Diencephalon (tissue), 1 donor: ENCODE data around the gene C1orf198. TPM values are rescaled to one million over a fixed set of nuclear protein-coding genes. Genes with fewer than 3 reads are reported as not detected.

Experiments used
- small RNA-seq: library from RNA; depleted of rRNA; stranded (forward); fragments of <200 nt; gene quantifications from one replicate; pipeline ENCODE3, GENCODE V24; 2014
- total RNA-seq: library from RNA; depleted of rRNA; stranded (reverse); fragments of >200 nt; gene quantifications from one replicate; pipeline ENCODE4 v1.2.3, GENCODE V29; 2014

C1orf198 gene
- total RNA-seq = 21.0 TPM

GRCh38 chr1:230867903-230868735 lies at the start of gene C1orf198:
Gene C1orf198 (minus strand): TSS chr1:230868521. CDS start chr1:230868512, 9 bp downstream.

Small RNAs within 50 kb of the gene (small RNA-seq; reads per million reads assigned to genes)
- gene RN7SL837P (not detected), gene RNA5SP79 (not detected)

Other genes starting within 250 kb of the C1orf198 start
- gene COG2, start 226.0 kb downstream of the C1orf198 start, total RNA-seq = 23.1 TPM
- 42.4 TPM for gene AGT, start 154.4 kb downstream of the C1orf198 start, total RNA-seq
- gene CAPN9, start 121.1 kb downstream of the C1orf198 start, total RNA-seq = not detected
- gene TTC13, start 110.3 kb upstream of the C1orf198 start, total RNA-seq = 63.0 TPM
- 26.3 TPM for gene ARV1, start 110.6 kb upstream of the C1orf198 start, total RNA-seq
- 12.0 TPM for gene FAM89A, start 171.7 kb upstream of the C1orf198 start, total RNA-seq